Gastrocnemius medialis (tissue), 4 donors: ENCODE data around the gene C2orf92. TPM values are rescaled to one million over a fixed set of nuclear protein-coding genes. Genes with fewer than 3 reads are reported as not detected.

ENCODE experiments used
- ATAC-seq, 2 donors: fragments of 150-250 bp; one replicate each; pipeline ENCODE4 v1.9.1; 2016
- DNase-seq, 2 donors: peaks; one replicate each; pipeline ENCODE4 v3.0.0-alpha.2; 2019
- H3K27ac ChIP-seq, 4 donors: fragments of 200-600 bp; sonication (generic); 1 replicate in 1 of 4; 2 replicates in 3 of 4; pipeline ENCODE4 v1.5.1; 2016 to 2018; ENCODE audit warnings: mild to moderate bottlenecking in 2 of 4, moderate library complexity in 1 of 4
- H3K27me3 ChIP-seq, 3 donors: fragments of 200-600 bp; sonication (generic) in 2 of 3; 1 replicate in 1 of 3; 2 replicates in 2 of 3; pipeline versions ENCODE4 v1.5.1 to v1.6.0; 2016 to 2019; ENCODE audit warnings: mild to moderate bottlenecking in 1 of 3, moderate library complexity in 1 of 3
- H3K36me3 ChIP-seq, 2 donors: fragments of 200-600 bp; sonication (generic) in 1 of 2; one replicate each; pipeline ENCODE4 v1.5.1; 2017 to 2018
- H3K4me1 ChIP-seq, 2 donors: fragments of 200-600 bp; sonication (generic) in 1 of 2; one replicate each; pipeline ENCODE4 v1.5.1; 2016 to 2017; ENCODE audit warnings: mild to moderate bottlenecking in 2 of 2
- H3K4me3 ChIP-seq, 4 donors: fragments of 200-600 bp; sonication (generic) in 3 of 4; 1 replicate in 1 of 4; 2 replicates in 3 of 4; pipeline ENCODE4 v1.5.1; 2016 to 2019; ENCODE audit warnings: mild to moderate bottlenecking in 2 of 4
- H3K9me3 ChIP-seq, 3 donors: fragments of 200-600 bp; sonication (generic) in 2 of 3; 1 replicate in 1 of 3; 2 replicates in 2 of 3; pipeline ENCODE4 v1.5.1; 2016 to 2019
- CTCF ChIP-seq, 5 experiments: fragments of 450-650 bp in 3 of 5; fragments of 200-600 bp in 2 of 5; sonication (generic) in 2 of 5; IDR thresholded peaks in 4 of 5; conservative IDR thresholded peaks in 1 of 5; 1 replicate in 4 of 5; 2 replicates in 1 of 5; pipeline ENCODE4 v1.5.1; 2016 to 2019; ENCODE audit warnings: antibody characterized with exemption in 5 of 5, mild to moderate bottlenecking in 3 of 5, moderate library complexity in 3 of 5
- POLR2A ChIP-seq, 2 donors: fragments of 450-650 bp; IDR thresholded peaks; one replicate each; pipeline ENCODE4 v1.6.1; 2017; ENCODE audit warnings: antibody characterized with exemption in 2 of 2, mild to moderate bottlenecking in 2 of 2, moderate library complexity in 2 of 2
- in situ Hi-C, 4 donors: fragments of 200-750 bp; cut with MboI; loops; one replicate each; pipeline versions ENCODE4 v1.15.0 to v1.8.0; 2017; ENCODE audit warnings: low sequenced_read_pairs in 4 of 4
- intact Hi-C: fragments of 100-400 bp; cut with DNase I; formaldehyde crosslinking; loops from one replicate; pipeline ENCODE4 v1.15.1; 2023; ENCODE audit warnings: low total_unique reads
- total RNA-seq, 4 donors: library from RNA; depleted of rRNA; stranded (reverse); fragments of >200 nt; gene quantifications; one replicate each; pipeline versions ENCODE4 v1.1.0 to v1.2.3, GENCODE V29; 2016

Gene C2orf92
- total RNA-seq, 4 donors from 2014 or later: 0.85 to 4.2 TPM; not detected in 2

- H3K36me3 ChIP-seq: peaks cover 0 to 46% of the 10 kb centered on the region in 2 donors
- TF ChIP-seq CTCF (IDR thresholded peaks at IDR 0.05 in 4 of 5, conservative IDR thresholded peaks at IDR 0.05 in 1 of 5) (no peak), POLR2A (IDR thresholded peaks at IDR 0.05) (no peak)
- H3K4me1 ChIP-seq: peaks cover 5 to 7% of the 10 kb centered on the region in 2 donors
- no peak overlapping the region for H3K27ac ChIP-seq
- H3K27me3 ChIP-seq: no peaks in the 10 kb centered on the region
- no peaks in the 10 kb centered on the region for H3K9me3 ChIP-seq
- intact Hi-C loops (no loop called here), in situ Hi-C loops (loop anchor here in 1 of 4 donors (25.0 kb wide), 1 partner anchor 1119 kb away; the partner anchor contains the start of gene ARID5A)
- DNase-seq: no peak
- no peak for ATAC-seq
- H3K4me3 ChIP-seq: no peak overlapping the region
Measured at GRCh38 chr2:97656129-97656755, 13.3 kb upstream of the C2orf92 start.

GRCh38 chr2:97656905-97657587, 12.5 kb upstream of the C2orf92 start:
- Histone ChIP-seq H3K4me3 (no peak overlapping the region), H3K27me3 (no peaks in the 10 kb centered on the region), H3K9me3 (no peaks in the 10 kb centered on the region), H3K4me1 (peaks cover 13 to 15% of the 10 kb centered on the region in 2 donors), H3K36me3 (peaks cover 0 to 46% of the 10 kb centered on the region in 2 donors), H3K27ac (no peak overlapping the region)
- in situ Hi-C loops (loop anchor here in 1 of 4 donors (25.0 kb wide), 1 partner anchor 1120 kb away; the partner anchor contains the start of gene ARID5A), intact Hi-C loops (no loop called here)
- DNase-seq (no peak), ATAC-seq (no peak)
- TF ChIP-seq CTCF (IDR thresholded peaks at IDR 0.05 in 4 of 5, conservative IDR thresholded peaks at IDR 0.05 in 1 of 5) (no peak), POLR2A (IDR thresholded peaks at IDR 0.05) (no peak)

- intact Hi-C loops (no loop called here), in situ Hi-C loops (loop anchor here in 1 of 4 donors (25.0 kb wide), 1 partner anchor 1121 kb away; the partner anchor contains the start of gene ARID5A)
- Histone ChIP-seq H3K27ac (no peak overlapping the region), H3K4me1 (peaks cover 23 to 26% of the 10 kb centered on the region in 2 donors), H3K27me3 (no peaks in the 10 kb centered on the region), H3K9me3 (no peaks in the 10 kb centered on the region), H3K4me3 (no peak overlapping the region), H3K36me3 (peaks cover 0 to 46% of the 10 kb centered on the region in 2 donors)
- DNase-seq (no peak), ATAC-seq (no peak)
- TF ChIP-seq POLR2A (IDR thresholded peaks at IDR 0.05): no peak
- no peak for TF ChIP-seq CTCF (IDR thresholded peaks at IDR 0.05 in 4 of 5, conservative IDR thresholded peaks at IDR 0.05 in 1 of 5)
Measured at GRCh38 chr2:97657986-97658690, 11.4 kb upstream of the C2orf92 start.

- no peak overlapping the region for H3K4me3 ChIP-seq
- H3K9me3 ChIP-seq: no peaks in the 10 kb centered on the region
- DNase-seq: no peak
- no peak for ATAC-seq
- peaks cover 0 to 46% of the 10 kb centered on the region in 2 donors for H3K36me3 ChIP-seq
- TF ChIP-seq POLR2A (IDR thresholded peaks at IDR 0.05) (no peak), CTCF (IDR thresholded peaks at IDR 0.05 in 4 of 5, conservative IDR thresholded peaks at IDR 0.05 in 1 of 5) (no peak)
- intact Hi-C loops (no loop called here), in situ Hi-C loops (loop anchor here in 1 of 4 donors (25.0 kb wide), 1 partner anchor 1121 kb away; the partner anchor contains the start of gene ARID5A)
- no peak overlapping the region for H3K27ac ChIP-seq
- H3K4me1 ChIP-seq: peaks cover 23 to 26% of the 10 kb centered on the region in 2 donors
- no peaks in the 10 kb centered on the region for H3K27me3 ChIP-seq
Measured at GRCh38 chr2:97658691-97659157, 10.8 kb upstream of the C2orf92 start.
